Adrenal gland (tissue), 5 donors: Measurements from ENCODE around the gene PIM3.

ENCODE experiments used
- CTCF ChIP-seq, 6 experiments: fragments of 450-650 bp in 4 of 6; fragments of 200-600 bp in 2 of 6; sonication (generic) in 1 of 6; IDR thresholded peaks; 1 replicate in 5 of 6; 2 replicates in 1 of 6; pipeline versions ENCODE4 v1.5.1 to v1.8.0; 2016 to 2021; ENCODE audit warnings: antibody characterized with exemption in 6 of 6, mild to moderate bottlenecking in 2 of 6, moderate library complexity in 1 of 6
- POLR2A ChIP-seq, 2 donors: fragments of 450-650 bp; IDR thresholded peaks; one replicate each; pipeline ENCODE4 v1.6.1; 2017; ENCODE audit warnings: antibody characterized with exemption in 2 of 2, mild to moderate bottlenecking in 2 of 2, moderate library complexity in 1 of 2
- donor health status: DM: no; HTN: no; CAD: no.

GRCh38 chr22:49930596-49931412, 29.8 kb upstream of the PIM3 start:
- TF ChIP-seq CTCF (IDR thresholded peaks at IDR 0.05) (peak; percentile 19 to 73 (median 60)), POLR2A (IDR thresholded peaks at IDR 0.05) (no peak)
